ENCODE results near the gene MAGI3. TPM values are rescaled to one million over a fixed set of nuclear protein-coding genes. Genes with fewer than 3 reads are reported as not detected.

Gene MAGI3
- polyA plus RNA-seq, 2 of the 4 experiments (the other 2 are of a cell fraction) = 3.8 to 7.9 TPM

DNA sequence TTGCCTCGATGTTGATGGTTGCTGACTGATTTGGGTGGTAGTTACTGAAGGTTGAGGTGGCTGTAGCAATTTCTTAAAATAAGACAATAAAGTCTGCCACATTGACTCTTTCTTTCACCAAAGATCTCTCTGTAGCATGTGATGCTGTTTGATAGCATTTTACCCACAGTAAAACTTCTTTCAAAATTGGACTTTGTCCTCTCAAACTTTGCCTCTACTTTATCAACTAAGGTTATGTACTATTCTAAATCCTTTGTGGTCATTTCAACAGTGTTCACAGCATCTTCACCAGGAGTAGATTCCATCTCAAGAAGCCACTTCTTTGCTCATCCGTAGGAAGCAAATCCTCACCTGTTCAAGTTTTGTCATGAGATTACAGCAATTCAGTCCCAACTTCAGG lies 275.8 kb downstream of the MAGI3 start:
- WGBS (ENCODE audit: missing lambda C conversion rate) = 85% methylated on average over 2 of the region's 2 CpGs
- Histone ChIP-seq H3K9me3 (no peaks in the 10 kb centered on the region), H3K27ac (no peak overlapping the region), H3K4me3 (no peak overlapping the region), H3K4me2 (no peak overlapping the region), H3K4me1 (peaks cover 12% of the 10 kb centered on the region; the same call in 1 of the 3 replicates)
- no peak for ATAC-seq
- TF ChIP-seq GATA3 (IDR thresholded peaks at IDR 0.05; ENCODE audit: borderline replicate concordance) (no peak), ESRRA (IDR thresholded peaks at IDR 0.05; ENCODE audit: borderline replicate concordance, low read length) (no peak), CTCF (IDR thresholded peaks at IDR 0.05) (no peak), ZSCAN20 (CRISPR knock-in tag; IDR thresholded peaks at IDR 0.05) (no peak), ATOH8 (CRISPR knock-in tag; IDR thresholded peaks at IDR 0.05; ENCODE audit: low read depth) (no peak), CEBPB (IDR thresholded peaks at IDR 0.05) (no peak), TFCP2L1 (CRISPR knock-in tag; IDR thresholded peaks at IDR 0.05) (no peak), SMC3 (IDR thresholded peaks at IDR 0.05) (no peak)
- TF ChIP-seq, protein P1, sequence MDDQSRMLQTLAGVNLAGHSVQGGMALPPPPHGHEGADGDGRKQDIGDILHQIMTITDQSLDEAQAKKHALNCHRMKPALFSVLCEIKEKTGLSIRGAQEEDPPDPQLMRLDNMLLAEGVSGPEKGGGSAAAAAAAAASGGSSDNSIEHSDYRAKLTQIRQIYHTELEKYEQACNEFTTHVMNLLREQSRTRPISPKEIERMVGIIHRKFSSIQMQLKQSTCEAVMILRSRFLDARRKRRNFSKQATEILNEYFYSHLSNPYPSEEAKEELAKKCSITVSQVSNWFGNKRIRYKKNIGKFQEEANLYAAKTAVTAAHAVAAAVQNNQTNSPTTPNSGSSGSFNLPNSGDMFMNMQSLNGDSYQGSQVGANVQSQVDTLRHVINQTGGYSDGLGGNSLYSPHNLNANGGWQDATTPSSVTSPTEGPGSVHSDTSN (IDR thresholded peaks at IDR 0.05) = no peak
- DNase-seq (ENCODE audit: low read depth in 1 of 2, low spot score in 1 of 2) = no peak
- no peak for FAIRE-seq
- ChIA-PET CTCF (no interaction called here), POLR2A (no interaction called here)

GRCh38 chr1:113669988-113670387 lies 279.7 kb downstream of the MAGI3 start:
- Histone ChIP-seq H3K27ac (no peak overlapping the region), H3K4me2 (no peak overlapping the region), H3K4me3 (no peak overlapping the region), H3K9me3 (no peaks in the 10 kb centered on the region), H3K4me1 (peaks cover 20% of the 10 kb centered on the region)
- no peak for ATAC-seq
- CTCF ChIA-PET = interaction anchor here (0.7 to 1.4 kb wide), 2 partner anchors 10 to 451 kb away, joined by 4 read pairs; no protein-coding TSS in a partner anchor
- WGBS (ENCODE audit: missing lambda C conversion rate) = 100% methylated on average over 1 of the region's 1 CpG
- FAIRE-seq = no peak
- no peak for TF ChIP-seq REST (IDR thresholded peaks at IDR 0.05)
- no peak for TF ChIP-seq ESRRA (IDR thresholded peaks at IDR 0.05; ENCODE audit: borderline replicate concordance, low read length)
- no peak for TF ChIP-seq JUN (IDR thresholded peaks at IDR 0.05)
- TF ChIP-seq, protein P2, sequence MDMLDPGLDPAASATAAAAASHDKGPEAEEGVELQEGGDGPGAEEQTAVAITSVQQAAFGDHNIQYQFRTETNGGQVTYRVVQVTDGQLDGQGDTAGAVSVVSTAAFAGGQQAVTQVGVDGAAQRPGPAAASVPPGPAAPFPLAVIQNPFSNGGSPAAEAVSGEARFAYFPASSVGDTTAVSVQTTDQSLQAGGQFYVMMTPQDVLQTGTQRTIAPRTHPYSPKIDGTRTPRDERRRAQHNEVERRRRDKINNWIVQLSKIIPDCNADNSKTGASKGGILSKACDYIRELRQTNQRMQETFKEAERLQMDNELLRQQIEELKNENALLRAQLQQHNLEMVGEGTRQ (IDR thresholded peaks at IDR 0.05) = no peak
- no peak for TF ChIP-seq PHF8 (IDR thresholded peaks at IDR 0.05; ENCODE audit: borderline replicate concordance, low read depth)
- TF ChIP-seq EP300 (IDR thresholded peaks at IDR 0.05) = no peak
- TF ChIP-seq RNF2 (IDR thresholded peaks at IDR 0.05; ENCODE audit: borderline replicate concordance, low read depth) = no peak
- POLR2A ChIA-PET = no interaction called here
- DNase-seq (ENCODE audit: low read depth in 1 of 2, low spot score in 1 of 2) = no peak

Measured in A549 (cell line).